GM10248 (cell line): ENCODE data around the gene HES7.
A peak's percentile ranks its signal among the peaks of the same experiment; 100 is the strongest.
"Not testable (repeated sequence)": the region's sequence is repeated elsewhere in the genome, so short reads cannot be mapped to it uniquely, and the experiment has no call there.

Experiments used
- CTCF ChIA-PET: fragments of 300-600 bp; sonication (Branson Sonifier 250); formaldehyde crosslinking; extraction: SDS; loops from one replicate; lab custom pipeline; 2021; ENCODE audit warnings: antibody characterized with exemption; lab: Yijun Ruan, JAX
- POLR2A ChIA-PET: fragments of 350-650 bp; sonication (Branson Sonifier 250); formaldehyde crosslinking; extraction: SDS; loops from one replicate; lab custom pipeline; 2020; ENCODE audit warnings: antibody characterized with exemption; lab: Yijun Ruan, JAX
- DNase-seq: peaks from one replicate; pipeline ENCODE4 v3.0.0; 2012; ENCODE audit errors: extremely low spot score
- CTCF ChIP-seq: IDR thresholded peaks from 2 replicates; pipeline ENCODE4 v1.5.1; 2012; ENCODE audit warnings: mild to moderate bottlenecking, low read depth; ENCODE audit errors: extremely low read depth, missing control alignments, control extremely low read depth

HES7 gene

GRCh38 chr17:8123695-8124349 lies at the start of gene HES7:
Gene HES7 (minus strand): TSS chr17:8124106. CDS start chr17:8124084, 22 bp downstream.
- TF ChIP-seq CTCF, result no peak
- ChIA-PET CTCF (interaction anchor here (1.0 to 3.8 kb wide), 10 partner anchors 11 to 260 kb away, joined by 3 to 43 read pairs (median 3); partner anchors contain the start of genes BORCS6 and PFAS), POLR2A (interaction anchor here (0.6 to 1.2 kb wide), 8 partner anchors 18 to 734 kb away, joined by 3 to 5 read pairs (median 4); partner anchors contain the start of gene PER1)
- DNase-seq, result no peak

- ChIA-PET POLR2A (interaction anchor here (0.5 to 3.1 kb wide), 30 partner anchors 10 to 589 kb away, joined by 3 to 89 read pairs (median 6); partner anchors contain the start of genes AURKB, BORCS6, CTC1 and HES7), CTCF (interaction anchor here (0.9 to 1.7 kb wide), 5 partner anchors 12 to 54 kb away, joined by 3 to 7 read pairs (median 3); no protein-coding TSS in a partner anchor)
- no peak for TF ChIP-seq CTCF
- peak; percentile 82 for DNase-seq
These were observed 49.4 kb upstream of the HES7 start for GRCh38 chr17:8173056-8173870.

GRCh38 chr17:8170186-8170585 lies 46.3 kb upstream of the HES7 start:
- CTCF ChIA-PET, result interaction anchor here (1.0 to 1.2 kb wide), 3 partner anchors 9 to 48 kb away, joined by 3 to 5 read pairs (median 5); no protein-coding TSS in a partner anchor
- POLR2A ChIA-PET, DNase-seq: not testable (repeated sequence)

GRCh38 chr17:8167526-8167925 lies 43.6 kb upstream of the HES7 start:
- ChIA-PET CTCF (interaction anchor here (1.0 to 2.2 kb wide), 4 partner anchors 9 to 48 kb away, joined by 4 to 15 read pairs (median 5); no protein-coding TSS in a partner anchor), POLR2A (interaction anchor here (1.6 kb wide), 1 partner anchor 27 kb away, joined by 5 read pairs; no protein-coding TSS in a partner anchor)
- DNase-seq, result no peak
- no peak for TF ChIP-seq CTCF

- no peak for TF ChIP-seq CTCF
- ChIA-PET POLR2A (interaction anchor here (1.6 kb wide), 1 partner anchor 26 kb away, joined by 5 read pairs; no protein-coding TSS in a partner anchor), CTCF (interaction anchor here (1.9 to 2.2 kb wide), 2 partner anchors 9 to 48 kb away, joined by 6 to 15 read pairs; no protein-coding TSS in a partner anchor)
- DNase-seq, result no peak
These were observed 42.8 kb upstream of the HES7 start for GRCh38 chr17:8166731-8167130.

- DNase-seq, result no peak
- CTCF ChIA-PET, result no interaction called here
- POLR2A ChIA-PET, result interaction anchor here (2.2 kb wide), 1 partner anchor 8 kb away, joined by 16 read pairs; no protein-coding TSS in a partner anchor
- no peak for TF ChIP-seq CTCF
These were observed 40.9 kb upstream of the HES7 start for GRCh38 chr17:8164815-8165131.
